HEK293T (cell line): Measurements from ENCODE around the gene LRRC71.

Experiments
- BHLHE40 ChIP-seq: fragments of 450-650 bp; IDR thresholded peaks from 2 replicates; pipeline ENCODE4 v1.6.1; 2016; ENCODE audit warnings: mild to moderate bottlenecking, moderate library complexity, borderline replicate concordance
- ELF4 ChIP-seq: fragments of 450-650 bp; IDR thresholded peaks from 2 replicates; pipeline ENCODE4 v1.6.1; 2017; ENCODE audit warnings: antibody characterized with exemption
- HDGF ChIP-seq: fragments of 450-650 bp; IDR thresholded peaks from 2 replicates; pipeline ENCODE4 v1.6.1; 2017; ENCODE audit warnings: antibody characterized with exemption, borderline replicate concordance
- L3MBTL2 ChIP-seq: fragments of 450-650 bp; conservative IDR thresholded peaks from 2 replicates; pipeline ENCODE4 v1.6.1; 2016; ENCODE audit warnings: mild to moderate bottlenecking
- SP1 ChIP-seq: fragments of 450-650 bp; IDR thresholded peaks from 2 replicates; pipeline ENCODE4 v1.6.1; 2017
- TARDBP ChIP-seq: fragments of 450-650 bp; IDR thresholded peaks from 2 replicates; pipeline ENCODE4 v1.6.1; 2016

DNA sequence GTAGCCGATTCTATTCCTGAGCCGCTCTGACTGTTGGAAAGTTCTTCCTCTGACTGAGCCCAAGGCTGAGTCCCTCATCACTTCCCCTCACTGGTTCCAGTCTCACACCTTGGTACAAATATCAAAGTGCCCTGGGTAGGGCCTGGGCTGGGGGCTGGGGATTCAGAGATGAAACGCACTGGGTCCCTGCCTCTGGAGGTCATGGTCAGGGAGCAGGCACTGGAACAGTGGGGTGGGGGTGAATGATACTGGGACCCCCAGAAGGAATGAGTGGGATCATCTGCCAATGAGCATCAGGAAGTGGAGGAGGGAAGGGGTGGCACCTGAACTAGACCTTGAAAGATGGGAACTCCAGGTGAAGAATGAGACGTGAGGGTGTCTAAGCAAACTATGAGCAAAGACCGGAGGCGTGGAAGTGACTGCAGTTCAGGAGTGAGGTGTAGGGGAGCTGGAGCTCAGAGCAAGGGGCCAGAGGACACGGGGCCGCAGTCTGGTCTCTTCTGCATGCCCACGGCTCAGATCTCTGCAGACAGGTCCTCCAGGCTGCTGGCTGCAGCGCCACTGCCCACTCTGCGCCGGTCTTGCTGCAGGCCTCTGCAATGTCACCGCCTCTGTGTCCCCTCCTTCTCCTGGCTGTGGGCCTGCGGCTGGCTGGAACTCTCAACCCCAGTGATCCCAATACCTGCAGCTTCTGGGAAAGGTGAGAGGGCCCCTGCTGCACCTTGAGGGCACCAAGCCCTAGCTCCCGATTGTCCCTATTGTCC, 16.9 kb upstream of the LRRC71 start:
- no peak for TF ChIP-seq SP1
- no peak for TF ChIP-seq ELF4
- TF ChIP-seq HDGF: no peak
- no peak for TF ChIP-seq L3MBTL2
- TF ChIP-seq TARDBP: no peak
- no peak for TF ChIP-seq BHLHE40
